Measurements from ENCODE around the gene KIF1B. TPM values are rescaled to one million over a fixed set of nuclear protein-coding genes. Genes with fewer than 3 reads are reported as not detected.

KIF1B gene
- total and polyA plus RNA-seq, 9 donors: 11.5 to 44.2 (median 37.2) TPM

DNA sequence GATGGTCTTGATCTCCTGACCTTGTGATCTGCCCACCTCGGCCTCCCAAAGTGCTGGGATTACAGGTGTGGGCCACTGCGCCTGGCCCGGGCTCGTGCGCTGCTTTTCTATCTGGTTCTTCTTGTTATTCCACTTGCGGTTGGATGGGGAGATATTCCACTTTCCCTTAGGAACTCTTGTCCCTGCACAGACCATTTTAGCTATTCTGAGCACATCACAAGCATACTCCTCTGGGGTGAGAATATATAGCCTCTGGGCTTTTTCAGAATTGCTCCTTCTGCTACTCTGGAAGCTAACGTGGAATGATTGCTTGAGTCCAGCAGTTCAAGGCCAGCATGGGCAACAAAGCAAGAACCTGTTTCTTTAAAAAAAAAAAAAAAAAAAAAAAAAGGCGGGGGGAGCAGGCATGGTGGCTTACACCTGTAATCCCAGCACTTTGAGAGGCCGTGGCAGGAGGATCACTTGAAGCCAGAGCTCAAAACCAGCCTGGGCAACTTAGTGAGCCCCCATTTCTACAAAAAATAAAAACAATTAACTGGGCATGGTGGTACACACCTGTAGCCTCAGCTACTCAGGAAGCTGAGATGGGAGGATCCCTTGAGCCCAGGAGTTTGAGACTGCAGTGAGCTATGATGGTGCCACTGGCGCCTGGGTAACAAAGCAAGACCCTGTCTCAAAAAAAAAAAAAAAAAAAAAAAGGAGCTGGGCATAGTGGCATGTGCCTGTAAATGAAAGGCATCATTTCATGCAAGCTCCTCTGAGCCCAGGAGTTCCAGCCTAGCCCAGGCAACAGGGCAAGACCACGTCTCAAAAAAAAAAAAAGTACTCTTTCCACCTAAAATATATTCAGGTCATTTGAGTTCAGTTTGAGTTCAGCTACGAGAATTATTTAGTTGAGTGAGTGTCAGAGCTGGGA lies 176.6 kb downstream of the KIF1B start:
- no peaks in the 10 kb centered on the region for H3K4me1 ChIP-seq (ENCODE audit: insufficient read depth)
- no peaks in the 10 kb centered on the region for H3K27me3 ChIP-seq
- peak overlapping the region in 1 of 2 donors; percentile 40 for H3K27ac ChIP-seq
- no peak for DNase-seq
- no peaks in the 10 kb centered on the region for H3K36me3 ChIP-seq
- TF ChIP-seq POLR2A (IDR thresholded peaks at IDR 0.05) (no peak), EP300 (IDR thresholded peaks at IDR 0.05) (no peak)
- TF ChIP-seq, protein P1, sequence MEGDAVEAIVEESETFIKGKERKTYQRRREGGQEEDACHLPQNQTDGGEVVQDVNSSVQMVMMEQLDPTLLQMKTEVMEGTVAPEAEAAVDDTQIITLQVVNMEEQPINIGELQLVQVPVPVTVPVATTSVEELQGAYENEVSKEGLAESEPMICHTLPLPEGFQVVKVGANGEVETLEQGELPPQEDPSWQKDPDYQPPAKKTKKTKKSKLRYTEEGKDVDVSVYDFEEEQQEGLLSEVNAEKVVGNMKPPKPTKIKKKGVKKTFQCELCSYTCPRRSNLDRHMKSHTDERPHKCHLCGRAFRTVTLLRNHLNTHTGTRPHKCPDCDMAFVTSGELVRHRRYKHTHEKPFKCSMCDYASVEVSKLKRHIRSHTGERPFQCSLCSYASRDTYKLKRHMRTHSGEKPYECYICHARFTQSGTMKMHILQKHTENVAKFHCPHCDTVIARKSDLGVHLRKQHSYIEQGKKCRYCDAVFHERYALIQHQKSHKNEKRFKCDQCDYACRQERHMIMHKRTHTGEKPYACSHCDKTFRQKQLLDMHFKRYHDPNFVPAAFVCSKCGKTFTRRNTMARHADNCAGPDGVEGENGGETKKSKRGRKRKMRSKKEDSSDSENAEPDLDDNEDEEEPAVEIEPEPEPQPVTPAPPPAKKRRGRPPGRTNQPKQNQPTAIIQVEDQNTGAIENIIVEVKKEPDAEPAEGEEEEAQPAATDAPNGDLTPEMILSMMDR (IDR thresholded peaks at IDR 0.05): no peak
- WGBS, 3 donors: 69 to 75% (median 71%) methylated on average over 12 of the region's 12 CpGs
- intact Hi-C loops (cut with DNase I): no loop called here
- no peak overlapping the region for H3K4me3 ChIP-seq
- no peaks in the 10 kb centered on the region for H3K9me3 ChIP-seq

DNA sequence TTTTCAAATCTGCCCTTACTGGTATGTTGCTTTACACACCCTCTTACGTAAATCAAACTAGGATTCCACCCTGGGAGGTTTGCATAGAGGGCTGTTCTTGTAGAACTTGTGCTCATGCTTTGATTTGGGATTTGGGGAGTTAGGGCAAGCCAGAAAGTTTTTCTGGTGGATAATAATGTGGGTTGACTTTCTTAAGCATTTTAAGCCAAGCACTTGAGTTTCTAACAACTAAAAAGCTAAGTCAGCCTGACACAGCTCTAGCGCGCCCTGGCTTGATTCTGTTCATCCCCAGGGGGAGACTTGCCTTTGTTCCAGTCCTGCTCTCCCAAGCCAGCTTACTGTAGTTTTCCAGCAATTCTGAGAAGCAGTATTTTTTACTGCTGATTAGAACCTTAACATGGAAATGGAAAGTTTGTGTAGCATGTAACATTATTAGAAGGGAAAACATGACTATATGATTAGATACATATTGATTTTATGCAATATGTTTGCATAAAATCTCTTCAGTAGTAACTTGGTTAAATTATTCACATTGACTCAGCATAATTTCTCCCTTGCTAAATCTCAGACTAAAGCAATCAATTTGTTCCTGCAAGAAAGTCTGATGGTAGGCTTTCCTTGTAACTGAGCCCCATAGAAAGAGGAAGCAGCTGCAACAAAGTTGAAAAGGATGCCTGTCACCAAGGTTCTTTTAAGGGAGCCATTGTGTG lies 177.5 kb downstream of the KIF1B start:
- H3K4me3 ChIP-seq: no peak overlapping the region
- intact Hi-C loops (cut with DNase I): no loop called here
- WGBS, 3 donors: 3 to 12% (median 4%) methylated on average over 3 of the region's 3 CpGs

DNA sequence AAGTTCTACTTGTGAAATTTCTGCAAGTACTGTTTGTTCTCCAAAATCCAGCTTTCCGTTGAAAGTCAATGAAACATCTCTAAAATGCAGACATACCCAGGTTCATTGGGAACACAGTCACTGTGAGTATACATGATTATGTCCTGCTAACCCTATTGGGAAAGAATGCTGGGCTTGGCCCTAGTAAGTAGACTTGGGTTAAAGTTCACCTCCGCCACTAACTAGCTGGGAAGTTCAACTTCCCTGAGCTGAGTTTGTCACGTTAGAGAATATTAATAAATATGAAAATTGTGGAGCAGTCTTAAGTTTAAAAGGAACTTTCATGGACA lies 178.0 kb downstream of the KIF1B start:
- Histone ChIP-seq H3K27me3 (no peaks in the 10 kb centered on the region), H3K4me1 (ENCODE audit: insufficient read depth) (no peaks in the 10 kb centered on the region), H3K4me3 (no peak overlapping the region), H3K9me3 (no peaks in the 10 kb centered on the region), H3K27ac (peak overlapping the region in 1 of 2 donors; percentile 40), H3K36me3 (no peaks in the 10 kb centered on the region)
- TF ChIP-seq, protein P1 (IDR thresholded peaks at IDR 0.05): no peak
- TF ChIP-seq POLR2A (IDR thresholded peaks at IDR 0.05) (no peak), EP300 (IDR thresholded peaks at IDR 0.05) (no peak)
- whole genome bisulfite sequencing, 3 donors: 78 to 90% (median 83%) methylated on average over 3 of the region's 3 CpGs
- no peak for DNase-seq
- intact Hi-C loops (cut with DNase I): no loop called here

More for the DNA sequence above, 177.5 kb downstream of the KIF1B start:
- H3K9me3 ChIP-seq: no peaks in the 10 kb centered on the region
- no peaks in the 10 kb centered on the region for H3K27me3 ChIP-seq
- no peaks in the 10 kb centered on the region for H3K4me1 ChIP-seq (ENCODE audit: insufficient read depth)
- TF ChIP-seq POLR2A (IDR thresholded peaks at IDR 0.05) (no peak), EP300 (IDR thresholded peaks at IDR 0.05) (no peak)
- TF ChIP-seq, protein P1 (IDR thresholded peaks at IDR 0.05): no peak
- peak; percentile 12 to 46 (median 33) for DNase-seq
- H3K27ac ChIP-seq: peak overlapping the region in 1 of 2 donors; percentile 40
- no peaks in the 10 kb centered on the region for H3K36me3 ChIP-seq

DNA sequence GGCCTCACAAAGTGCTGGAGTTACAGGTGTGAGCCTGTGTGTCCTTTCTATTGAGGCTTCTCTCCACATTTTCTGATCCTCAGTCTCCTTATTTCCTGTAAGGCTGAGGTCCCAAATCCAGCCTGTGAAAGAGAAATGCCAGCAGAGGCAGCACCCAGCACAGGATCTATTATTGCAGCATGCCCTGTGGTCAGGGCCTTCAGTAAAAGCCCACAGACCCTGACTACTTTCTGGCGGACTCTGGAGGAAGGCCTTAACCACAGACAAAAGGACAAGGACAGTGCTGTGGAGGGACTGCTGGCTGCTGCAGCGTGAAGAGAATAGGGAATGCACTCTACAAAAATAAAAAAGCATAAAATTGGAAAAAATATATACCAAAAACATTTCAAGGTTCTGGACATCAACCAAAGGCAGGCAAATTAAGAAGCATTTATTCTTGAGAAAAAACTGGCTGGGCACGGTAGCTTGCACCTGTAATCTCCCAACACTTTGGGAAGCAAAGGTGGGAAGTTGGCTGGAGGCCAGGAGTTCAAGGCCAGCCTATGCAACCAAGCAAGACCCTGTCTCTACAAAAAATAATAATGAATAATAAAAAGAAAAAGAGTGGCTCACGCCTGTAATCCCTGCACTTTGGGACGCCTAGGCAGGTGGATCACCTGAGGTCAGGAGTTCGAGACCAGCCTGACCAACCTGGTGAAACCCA lies 179.1 kb downstream of the KIF1B start:
- Histone ChIP-seq H3K9me3 (no peaks in the 10 kb centered on the region), H3K27me3 (no peaks in the 10 kb centered on the region), H3K4me1 (ENCODE audit: insufficient read depth) (no peaks in the 10 kb centered on the region), H3K27ac (no peak overlapping the region), H3K4me3 (no peak overlapping the region), H3K36me3 (no peaks in the 10 kb centered on the region)
- TF ChIP-seq POLR2A (IDR thresholded peaks at IDR 0.05) (no peak), EP300 (IDR thresholded peaks at IDR 0.05) (no peak)
- TF ChIP-seq, protein P1 (IDR thresholded peaks at IDR 0.05): no peak
- intact Hi-C loops (cut with DNase I): no loop called here
- 79 to 89% (median 83%) methylated on average over 6 of the region's 6 CpGs for whole genome bisulfite sequencing, 3 donors
- peak in 2 of 5 donors; percentile 18 to 32 for DNase-seq
